GM18907 (cell line): ENCODE measurements around the gene NLRC3.

Experiments used
- ATAC-seq: cut with Tn5 transposase; IDR thresholded peaks from one replicate; pipeline ENCODE4 v1.9.1; 2021; ENCODE audit warnings: mild to moderate bottlenecking, moderate library complexity; ENCODE audit not compliant: unreplicated experiment

Gene NLRC3

DNA sequence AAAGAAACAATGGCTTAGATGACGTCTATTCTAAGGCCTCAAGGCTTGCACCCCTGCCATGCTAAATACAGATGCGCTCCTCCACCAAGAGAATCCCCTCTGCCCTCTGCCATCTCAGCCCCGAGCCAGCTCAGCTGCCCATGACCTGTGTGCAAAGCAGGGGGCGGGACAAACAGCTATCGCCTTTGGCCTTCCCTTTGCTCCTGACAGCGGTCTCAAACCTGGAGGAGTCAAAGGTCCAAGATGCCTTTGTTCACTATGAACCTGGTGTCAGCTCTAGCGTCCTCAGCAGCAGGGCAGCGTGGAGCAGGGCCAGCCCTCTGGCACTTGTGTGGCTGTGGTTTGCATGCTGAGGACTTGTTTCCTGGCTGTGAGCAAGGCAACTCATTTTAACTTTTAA is 21.9 kb upstream of the NLRC3 start:
- ATAC-seq = no peak

DNA sequence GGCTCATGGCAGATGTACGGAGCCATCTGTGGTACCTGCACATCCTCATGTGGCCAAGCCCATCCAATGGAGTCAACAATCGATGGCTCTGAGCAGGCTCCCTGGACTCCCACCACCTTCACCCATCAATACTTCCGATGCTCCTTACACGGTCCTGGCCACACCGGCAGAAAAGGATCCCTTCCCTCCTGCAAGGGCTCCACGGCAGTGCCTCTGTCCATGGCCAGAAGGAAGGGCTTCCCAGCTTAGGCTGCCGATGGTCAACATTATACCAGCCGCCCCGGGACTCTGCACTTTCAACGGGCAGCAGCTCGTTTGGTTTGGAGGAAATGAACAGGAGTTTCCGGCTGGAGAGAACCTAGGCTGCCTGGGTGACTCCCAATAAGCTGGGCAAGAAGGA is 21.0 kb upstream of the NLRC3 start:
- ATAC-seq = no peak

DNA sequence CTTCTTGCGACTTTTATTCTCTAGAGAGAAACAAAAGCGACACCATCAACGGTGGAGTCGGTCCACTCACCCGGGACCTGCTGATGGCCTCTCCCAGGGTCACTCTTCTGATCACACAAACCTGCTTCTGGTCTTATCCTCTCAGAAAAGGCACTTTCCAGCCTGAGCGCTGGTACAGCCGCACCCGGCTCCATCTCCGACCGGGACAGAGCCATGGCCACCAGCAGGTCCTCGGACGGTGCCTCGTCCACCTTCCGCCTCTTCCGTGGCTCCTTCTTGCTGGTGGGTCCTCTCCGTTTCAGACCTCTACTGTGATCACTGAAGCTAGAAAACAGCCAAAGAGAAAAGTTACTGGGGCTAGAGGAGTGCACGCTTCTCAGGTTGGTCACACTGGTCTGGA is 20.5 kb upstream of the NLRC3 start:
- no peak for ATAC-seq

DNA sequence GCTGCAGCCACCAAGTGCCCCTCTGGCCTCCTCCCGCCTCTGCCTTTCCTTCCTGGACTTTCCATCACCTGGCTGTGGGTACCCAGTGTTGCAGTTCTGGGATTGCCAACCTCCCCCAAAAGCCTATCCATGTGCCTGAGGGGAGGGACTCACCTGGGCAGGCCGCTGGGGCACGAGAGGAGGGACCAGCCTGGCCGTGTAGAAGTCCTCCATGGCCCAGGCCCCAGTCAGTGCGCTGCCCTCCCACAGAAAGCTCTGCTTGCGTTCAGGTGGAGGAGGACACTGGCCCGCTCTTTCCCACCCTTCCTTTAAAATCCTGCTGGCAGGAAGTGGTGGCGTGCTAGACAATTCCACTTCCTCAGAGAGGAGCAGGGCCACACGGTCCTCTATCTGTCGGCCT is 20.0 kb upstream of the NLRC3 start:
- ATAC-seq = no peak

DNA sequence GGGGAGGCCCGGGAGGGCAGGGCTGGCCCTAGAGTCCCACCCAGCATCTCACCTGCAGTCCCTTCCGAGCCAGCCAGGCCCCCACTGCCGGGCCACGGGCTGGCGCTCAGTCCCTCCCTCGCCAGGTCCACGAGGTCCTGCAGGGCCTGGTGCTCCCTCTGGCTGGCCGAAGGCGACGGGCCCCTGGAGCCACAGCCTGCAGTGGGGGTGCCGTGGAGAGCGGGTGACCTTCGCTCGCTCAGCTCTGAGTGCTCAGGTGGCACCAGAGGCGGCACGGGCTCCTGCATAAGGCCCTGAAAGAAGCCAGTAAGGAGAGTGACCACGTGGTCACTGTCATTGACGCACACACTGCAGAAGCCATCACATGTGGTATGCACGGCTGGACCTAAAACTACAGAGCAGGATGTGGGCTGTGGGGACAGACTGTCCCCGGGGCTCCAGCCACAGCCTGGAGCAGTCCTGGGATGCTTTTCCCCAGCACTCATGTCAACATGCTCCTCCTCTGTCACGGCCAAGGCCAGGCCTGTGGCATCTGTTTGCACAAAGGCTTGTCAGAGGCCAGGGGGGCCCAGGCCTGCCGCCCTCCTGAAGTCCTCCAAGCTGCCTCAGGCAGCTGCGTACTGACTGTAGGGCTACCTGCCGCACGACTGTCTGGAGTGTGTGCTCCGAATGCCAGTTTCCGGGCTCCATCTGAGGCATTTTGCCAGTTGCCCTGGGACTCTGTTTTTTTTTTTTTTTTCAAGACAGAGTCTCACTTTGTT is 19.1 kb upstream of the NLRC3 start:
- ATAC-seq = no peak

DNA sequence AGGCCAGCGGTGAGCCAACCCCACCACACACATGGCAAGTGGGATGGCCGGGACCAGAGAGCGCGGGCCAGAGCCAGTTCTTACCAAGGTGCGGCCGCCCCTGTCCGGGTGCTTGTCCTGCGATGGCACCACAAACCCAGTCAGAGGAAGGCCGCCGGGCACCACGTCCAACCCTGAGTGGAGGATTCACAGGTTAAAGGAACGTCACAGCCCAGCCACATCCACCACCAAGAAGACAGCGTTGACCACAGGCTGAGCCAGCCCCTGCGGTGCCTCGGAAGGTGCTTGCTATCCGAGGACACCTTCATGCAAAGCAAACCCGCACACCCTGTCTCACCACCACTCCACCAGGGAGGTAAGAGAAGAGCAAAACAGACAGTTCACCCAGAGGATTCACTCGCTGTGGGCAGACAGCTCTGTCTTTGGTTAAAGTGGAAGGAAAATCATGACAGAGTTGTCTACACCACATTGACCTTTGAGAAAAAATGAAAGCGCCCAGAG is 18.4 kb upstream of the NLRC3 start:
- ATAC-seq = no peak

DNA sequence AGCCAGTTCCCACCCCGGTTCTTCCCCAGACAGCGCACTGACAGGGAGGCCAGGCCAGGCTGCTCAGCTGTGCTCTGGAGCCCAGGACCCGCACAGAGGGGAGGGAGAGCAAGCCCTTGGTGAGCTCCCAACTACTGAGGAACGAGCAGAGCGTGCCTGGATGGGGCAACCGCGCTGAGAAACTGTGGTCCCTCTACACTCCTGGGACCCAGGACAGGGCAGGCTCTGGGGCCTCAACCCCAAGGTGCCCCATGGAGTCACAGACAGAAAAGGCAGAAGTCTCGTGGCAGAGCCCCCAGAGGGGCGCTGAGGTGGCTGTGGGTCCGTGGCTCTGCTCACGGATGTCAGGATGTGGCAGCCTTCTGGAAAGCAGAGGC is 17.9 kb upstream of the NLRC3 start:
- no peak for ATAC-seq

DNA sequence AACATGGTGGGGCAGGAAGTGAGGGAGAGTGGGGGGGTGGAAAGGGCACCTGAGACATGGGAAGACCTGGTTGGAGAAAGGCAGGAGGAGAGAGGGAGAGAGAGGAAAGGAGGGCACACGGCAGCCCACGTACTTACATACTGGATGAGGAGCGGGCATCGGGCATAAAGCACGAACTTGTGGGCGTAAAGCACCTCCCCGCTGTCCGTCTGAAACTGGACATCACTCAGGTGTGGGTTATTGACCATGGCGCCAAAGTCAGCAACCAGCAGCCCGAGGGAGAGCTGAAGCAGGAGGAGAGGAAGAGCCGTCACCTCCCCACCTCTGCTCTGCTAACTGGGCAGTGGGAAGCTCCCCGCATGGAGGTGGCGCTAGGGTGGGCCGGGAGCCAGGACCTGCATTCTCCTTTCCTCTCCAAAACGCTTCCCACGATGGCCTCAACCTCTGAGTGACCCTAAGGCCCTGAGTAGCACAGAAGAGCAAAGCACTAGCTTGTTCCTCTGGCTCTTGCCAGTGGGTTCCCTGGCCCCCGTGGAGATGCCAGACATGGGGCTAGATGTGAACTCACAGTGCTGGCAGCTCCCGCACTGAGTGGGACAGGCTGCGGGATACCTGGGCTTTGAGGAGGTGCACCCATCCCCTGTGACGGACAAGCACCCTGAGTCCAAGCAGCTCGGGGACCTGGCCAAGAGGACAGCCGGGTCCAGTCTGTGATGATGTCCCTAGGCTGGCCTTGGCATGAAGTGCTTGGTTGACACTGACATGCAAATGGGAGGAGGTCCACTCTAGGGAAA is 17.3 kb upstream of the NLRC3 start:
- ATAC-seq = no peak

DNA sequence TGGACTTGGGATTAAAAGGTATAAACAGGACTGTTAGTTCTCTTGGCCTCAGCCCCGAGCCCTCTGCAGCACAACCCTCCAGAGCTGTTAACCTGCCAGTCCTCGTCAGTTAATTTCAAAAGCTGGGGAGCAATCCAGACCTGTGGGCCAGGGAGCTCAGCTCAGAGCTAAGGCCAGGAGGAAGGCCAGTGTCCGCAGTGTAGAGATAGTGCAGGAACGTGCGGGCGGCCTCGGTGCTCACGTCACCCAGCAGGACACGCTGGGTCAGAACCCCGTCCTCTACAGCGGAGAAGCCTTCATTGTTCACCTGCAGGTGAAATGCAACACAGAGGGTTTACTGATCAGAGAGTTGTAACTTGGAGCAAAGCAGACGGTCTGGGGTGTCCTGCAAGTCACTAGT is 15.4 kb upstream of the NLRC3 start:
- no peak for ATAC-seq

DNA sequence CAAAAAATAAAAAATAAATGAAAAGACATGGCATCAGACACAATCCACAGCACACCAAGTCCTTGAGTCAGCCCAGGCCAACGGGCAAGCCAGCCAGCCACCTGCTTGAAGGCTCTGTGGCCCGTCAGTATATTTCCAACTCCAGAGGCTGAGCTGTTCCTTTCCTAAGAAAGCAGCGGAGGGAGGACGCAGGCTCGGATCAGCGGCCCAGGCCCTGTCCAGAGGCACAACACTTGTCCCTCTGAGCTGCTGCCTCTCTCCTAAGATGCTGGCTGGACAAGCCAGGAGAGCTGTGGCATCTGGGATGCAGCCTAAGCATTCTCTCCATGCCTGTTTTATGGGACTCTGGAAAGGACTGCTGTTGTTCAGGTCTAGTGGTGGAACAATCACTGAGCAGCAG is 14.8 kb upstream of the NLRC3 start:
- ATAC-seq = no peak

DNA sequence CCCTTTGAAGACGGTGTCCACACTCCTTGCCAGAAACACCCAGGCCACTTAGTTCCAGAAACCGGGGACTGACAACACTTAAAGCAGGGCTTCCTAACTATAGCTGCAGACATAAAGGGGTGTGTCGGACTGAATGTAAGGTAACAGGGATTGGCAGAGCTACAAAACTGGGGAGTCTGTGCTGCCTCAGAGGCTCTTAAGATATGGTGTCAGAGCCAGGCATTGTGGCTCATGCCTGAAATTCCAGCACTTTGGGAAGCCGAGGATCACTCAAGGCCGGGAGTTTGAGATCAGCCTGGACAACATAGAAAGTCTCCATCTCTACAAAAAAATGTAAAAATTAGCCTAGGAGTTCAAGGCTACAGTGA is 14.2 kb upstream of the NLRC3 start:
- no peak for ATAC-seq

DNA sequence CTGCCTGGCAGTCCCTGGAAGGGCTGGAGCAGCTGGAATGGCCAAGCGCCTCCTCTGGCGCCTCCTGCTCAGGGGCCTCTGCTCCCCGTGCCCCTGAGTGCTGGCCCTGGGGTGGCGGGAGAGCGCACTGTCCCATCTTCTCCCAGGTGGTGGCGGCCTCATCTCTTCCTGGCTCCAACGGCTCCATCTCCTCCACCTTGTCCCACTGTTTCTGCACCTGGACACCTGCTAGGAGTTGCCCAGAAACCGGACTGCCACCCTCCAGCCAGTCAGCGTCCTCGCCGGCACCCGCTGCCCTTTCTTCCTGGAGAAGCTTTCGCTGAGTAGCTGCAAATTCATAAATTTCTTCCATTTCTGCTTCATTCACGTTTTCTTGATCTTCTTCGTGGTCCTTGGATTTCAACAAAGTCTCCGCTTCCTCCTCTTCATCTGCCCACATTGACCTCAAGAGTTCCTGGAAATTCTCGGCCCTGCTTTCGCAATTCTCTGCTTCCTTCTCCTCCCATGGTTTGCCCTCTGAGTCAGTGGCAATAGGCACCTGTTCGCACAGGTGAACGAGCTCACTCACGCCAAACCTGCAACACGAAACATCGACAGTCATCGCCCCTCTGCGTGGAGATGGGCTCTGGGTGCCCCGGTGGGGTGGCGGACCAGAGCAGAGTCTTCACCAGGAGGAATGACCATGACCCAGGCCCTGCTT is 13.7 kb upstream of the NLRC3 start:
- no peak for ATAC-seq

DNA sequence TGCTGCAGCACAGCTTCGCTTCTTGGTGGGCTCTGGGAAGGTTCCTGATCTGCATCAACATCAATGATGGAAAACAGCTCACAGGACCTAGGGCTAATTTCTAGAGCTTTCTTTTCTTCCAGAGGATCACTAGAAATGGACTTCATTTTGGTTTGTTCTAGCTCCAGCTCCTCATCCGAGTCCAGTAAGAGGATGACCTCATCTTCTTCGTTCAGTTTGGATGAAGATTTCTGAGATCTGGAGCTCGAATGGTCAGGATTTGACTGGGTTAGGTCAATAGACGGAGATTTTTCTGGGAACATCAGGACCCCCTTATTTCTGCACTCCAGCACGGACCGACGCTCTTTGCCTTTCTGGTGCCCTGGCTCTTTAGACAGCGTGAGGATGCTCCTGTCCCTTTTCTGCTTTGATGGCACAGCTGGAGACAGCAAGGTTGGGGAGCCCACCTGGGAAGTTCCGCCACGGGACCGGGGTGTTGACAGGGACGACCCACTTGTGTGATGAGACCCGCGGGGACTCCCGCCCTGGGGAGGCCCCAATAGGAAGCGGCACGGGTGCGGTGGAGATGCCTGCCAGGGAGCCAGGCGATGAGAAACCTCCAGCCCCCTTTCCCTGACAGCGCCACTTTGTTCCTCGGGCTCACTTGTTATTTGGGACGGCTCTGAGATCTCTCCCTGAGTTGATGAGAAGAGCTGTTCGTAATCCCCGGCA is 12.9 kb upstream of the NLRC3 start:
- ATAC-seq = no peak

DNA sequence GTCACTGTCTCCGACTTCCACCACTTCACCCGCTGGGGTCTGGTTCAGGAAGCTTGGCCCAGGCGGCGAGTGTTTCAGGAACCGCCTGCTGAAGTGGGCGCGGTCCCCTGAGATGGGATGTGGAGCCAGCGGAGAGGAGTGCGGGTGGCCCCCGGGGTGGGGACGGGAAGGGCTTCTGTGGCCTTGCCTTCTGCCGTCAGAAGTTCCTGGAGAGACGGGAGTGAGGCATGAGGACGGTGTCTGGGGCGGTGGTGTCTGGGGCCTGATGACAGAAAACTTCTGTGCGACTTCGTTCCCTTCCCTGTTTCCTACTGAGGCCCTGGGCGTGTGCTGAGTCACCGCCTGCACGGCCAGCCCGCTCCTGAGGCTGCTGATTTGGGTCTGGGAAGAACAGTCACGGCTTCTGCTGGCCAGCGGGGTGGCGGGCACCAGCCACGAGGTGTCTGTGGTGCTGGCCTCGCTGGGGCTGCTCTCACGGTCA is 12.3 kb upstream of the NLRC3 start:
- no peak for ATAC-seq

DNA sequence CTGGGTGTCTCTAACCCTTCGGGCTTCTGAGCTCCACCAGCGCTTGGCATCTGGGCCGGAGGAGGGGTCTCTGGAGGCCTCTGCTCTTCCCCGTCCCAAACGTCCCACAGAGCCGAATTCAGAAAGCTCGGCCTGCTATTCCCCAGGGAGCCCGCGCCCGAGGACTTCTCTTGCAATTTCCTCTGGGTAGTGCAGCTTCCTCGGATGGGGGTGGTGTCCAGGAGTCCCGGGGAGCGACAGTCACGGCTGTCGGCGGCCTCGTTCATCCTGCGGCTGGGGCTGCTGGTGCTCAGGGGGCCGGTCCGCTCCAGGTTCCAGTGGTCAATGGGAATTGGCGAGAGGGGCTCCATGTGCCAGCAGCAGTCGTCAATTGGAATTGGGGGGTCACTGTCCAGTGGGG is 11.8 kb upstream of the NLRC3 start:
- ATAC-seq = no peak

DNA sequence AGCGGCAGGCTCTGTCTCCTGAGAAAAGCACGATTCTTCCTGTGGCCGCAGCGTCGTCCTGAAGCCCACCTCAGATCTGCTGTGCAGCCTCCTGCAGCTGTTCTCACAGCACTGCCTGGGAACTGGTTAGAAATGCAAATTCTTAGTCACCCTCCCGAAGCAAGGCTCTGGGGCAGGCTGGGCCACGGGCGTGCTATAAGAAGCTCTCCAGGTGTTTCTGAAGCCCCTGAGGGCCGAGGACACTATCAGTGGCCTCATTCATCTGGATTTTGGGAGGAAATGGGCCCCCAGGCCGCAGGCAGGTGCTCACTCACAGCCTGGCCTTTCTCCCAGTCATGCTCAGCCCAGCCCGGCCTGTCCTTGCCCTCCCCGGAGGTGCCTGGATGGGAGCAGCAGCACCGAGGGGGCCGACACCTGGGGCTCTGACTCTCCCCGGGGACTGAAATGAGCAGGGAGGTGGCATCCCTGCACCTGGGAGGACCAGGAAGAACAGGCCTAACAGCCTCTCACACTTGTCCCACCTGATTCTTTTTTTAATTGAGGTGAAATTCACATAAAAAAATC is 10.4 kb upstream of the NLRC3 start:
- no peak for ATAC-seq

DNA sequence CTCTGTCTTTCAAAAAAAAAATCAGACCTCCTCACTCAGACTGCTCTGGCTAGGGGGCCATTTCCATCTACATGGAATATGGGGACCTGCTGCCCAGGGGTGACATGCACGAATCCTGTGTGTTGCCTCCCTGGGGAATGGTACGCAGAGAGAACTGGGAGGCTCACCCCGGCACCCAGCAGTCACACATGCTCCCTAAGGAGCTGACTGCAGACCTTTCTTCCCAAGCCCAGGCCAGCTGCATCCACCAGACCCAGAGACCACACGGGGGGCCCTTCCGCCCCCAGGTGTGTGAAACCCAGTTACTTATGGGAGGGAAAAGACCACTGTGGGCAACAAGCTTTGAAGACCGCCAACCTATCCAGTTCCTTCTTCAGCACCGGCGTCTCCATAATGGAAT is 7.2 kb upstream of the NLRC3 start:
- ATAC-seq = no peak

DNA sequence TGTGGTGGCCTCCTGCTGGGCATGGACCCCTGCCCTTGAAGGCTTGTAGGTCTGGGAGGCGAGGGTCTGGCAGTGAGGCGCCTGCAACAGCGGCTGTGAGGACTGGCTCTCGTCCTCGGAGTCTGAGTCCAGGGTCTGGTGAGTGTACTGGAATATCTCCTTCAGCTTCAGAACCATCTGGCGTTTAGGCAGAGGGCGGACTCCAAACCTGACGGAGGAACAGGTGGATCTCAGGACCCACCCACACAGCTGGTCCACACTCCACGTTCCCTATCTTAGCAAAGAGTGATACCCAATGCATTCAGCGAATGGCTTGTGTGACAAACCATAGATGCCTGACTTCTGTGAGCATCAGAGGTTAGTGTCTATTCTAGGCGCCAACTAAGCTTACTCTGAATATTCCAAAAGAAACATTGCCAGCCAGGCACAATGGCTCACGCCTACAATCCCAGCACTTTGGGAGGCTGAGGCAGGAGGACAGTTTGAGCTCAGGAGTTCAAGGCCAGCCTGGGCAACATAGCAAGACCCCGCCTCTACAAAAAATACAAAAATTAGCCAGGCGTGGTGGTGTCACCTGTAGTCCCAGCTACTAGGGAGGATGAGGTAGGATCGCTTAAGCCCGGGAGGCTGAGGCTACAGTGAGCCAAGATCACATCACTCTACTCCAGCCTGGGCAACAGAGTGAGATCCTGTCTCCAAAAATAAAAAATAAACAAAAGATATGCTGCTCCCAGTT is 6.3 kb upstream of the NLRC3 start:
- ATAC-seq = no peak

DNA sequence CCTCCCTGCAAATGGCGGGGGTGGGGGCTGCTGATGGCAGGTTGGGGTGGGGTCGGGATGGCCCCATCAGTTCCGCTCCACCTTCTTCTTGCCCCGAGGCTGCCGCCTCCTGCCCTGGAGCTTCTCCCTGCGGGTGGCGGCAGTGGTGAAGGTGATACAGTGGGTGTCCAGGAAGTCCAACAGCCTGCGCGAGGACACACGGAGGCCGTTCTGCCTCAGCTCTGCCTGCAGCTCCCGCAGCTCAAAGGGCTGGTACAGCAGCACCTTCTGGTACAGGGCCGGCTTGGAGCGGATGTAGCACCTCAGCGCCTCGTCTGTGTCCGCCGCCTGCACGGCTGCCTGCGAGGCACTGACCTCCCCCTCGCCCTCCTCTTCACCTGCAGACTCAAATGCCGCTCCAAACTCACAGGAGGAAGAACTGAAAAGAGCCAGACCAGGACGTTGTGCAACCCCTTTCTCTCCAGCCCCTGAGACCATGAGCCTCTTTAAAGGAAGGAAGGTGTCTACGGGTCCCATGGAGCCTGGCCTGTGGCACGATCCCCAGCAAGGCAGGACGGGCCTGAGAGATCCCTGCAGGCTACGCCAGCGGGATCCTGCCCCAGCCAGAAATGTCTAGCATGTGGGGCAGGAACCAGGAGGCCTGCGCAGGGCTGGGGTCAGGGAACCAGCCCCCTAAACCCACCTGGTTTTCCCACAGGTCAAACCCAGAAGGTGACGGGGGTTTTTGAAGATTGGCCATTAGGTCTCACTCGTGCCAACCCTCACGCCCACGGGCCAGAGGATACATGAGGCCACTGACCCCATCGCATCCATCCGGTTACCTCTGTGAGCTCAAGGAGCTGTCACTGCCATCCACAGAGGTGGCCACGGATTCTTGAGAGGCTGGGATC is 5.3 kb upstream of the NLRC3 start:
- ATAC-seq = no peak
